ENCODE results near the gene TANC1.

DNA sequence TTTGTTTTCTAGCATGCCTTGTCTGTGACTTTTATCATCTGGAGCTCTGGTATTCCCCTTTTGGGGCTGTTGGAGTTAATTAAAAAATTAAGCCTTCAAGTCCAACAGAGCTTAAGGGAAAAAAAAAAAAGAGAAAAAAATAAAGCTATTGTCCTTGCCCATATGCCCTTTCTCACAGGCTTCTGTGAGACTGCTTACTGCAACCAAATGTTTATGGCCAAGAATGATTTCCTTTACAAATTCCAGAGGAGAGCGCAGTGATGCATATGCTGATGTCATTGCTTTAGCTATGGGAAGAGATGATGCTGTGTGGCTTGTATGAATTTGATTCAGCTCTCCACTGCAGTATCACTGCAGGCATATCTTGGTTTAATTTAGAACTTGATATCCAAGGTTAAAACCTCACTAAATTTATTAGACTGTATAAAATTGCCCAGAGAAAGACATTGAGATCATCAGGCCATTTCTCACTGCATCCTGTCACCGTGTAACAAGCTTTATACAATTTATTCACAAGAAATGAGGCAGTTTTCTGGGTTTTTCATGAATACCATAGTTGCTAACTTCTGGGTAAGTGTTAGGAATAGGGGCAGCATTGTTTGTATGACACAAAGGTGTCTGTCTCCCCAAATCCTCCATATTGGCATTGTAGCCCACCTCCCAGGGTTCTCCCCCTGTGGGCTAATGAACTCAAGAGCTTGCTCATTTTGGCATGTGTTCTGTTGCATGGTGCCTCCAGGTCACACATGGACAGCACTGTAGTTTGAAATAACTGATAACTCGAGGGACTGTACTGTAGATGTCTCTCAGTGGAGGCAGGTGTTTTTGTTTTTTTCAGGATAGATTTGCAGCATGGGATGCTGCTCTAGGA, 85.0 kb downstream of the TANC1 start:
- TF ChIP-seq TAF1 (IDR thresholded peaks at IDR 0.05; ENCODE audit: borderline replicate concordance, insufficient read depth, low read length) (no peak), POLR2AphosphoS5 (IDR thresholded peaks at IDR 0.05; ENCODE audit: low read depth, low read length) (no peak)
- TF ChIP-seq, protein P1, sequence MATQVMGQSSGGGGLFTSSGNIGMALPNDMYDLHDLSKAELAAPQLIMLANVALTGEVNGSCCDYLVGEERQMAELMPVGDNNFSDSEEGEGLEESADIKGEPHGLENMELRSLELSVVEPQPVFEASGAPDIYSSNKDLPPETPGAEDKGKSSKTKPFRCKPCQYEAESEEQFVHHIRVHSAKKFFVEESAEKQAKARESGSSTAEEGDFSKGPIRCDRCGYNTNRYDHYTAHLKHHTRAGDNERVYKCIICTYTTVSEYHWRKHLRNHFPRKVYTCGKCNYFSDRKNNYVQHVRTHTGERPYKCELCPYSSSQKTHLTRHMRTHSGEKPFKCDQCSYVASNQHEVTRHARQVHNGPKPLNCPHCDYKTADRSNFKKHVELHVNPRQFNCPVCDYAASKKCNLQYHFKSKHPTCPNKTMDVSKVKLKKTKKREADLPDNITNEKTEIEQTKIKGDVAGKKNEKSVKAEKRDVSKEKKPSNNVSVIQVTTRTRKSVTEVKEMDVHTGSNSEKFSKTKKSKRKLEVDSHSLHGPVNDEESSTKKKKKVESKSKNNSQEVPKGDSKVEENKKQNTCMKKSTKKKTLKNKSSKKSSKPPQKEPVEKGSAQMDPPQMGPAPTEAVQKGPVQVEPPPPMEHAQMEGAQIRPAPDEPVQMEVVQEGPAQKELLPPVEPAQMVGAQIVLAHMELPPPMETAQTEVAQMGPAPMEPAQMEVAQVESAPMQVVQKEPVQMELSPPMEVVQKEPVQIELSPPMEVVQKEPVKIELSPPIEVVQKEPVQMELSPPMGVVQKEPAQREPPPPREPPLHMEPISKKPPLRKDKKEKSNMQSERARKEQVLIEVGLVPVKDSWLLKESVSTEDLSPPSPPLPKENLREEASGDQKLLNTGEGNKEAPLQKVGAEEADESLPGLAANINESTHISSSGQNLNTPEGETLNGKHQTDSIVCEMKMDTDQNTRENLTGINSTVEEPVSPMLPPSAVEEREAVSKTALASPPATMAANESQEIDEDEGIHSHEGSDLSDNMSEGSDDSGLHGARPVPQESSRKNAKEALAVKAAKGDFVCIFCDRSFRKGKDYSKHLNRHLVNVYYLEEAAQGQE (IDR thresholded peaks at IDR 0.05; ENCODE audit: insufficient read depth in 1 of 2, low read depth in 2 of 2, low read length in 2 of 2), result no peak

Data from PFSK-1 (cell line).